GM13977 (cell line): ENCODE measurements around the gene MFSD2B.

Experiments
- DNase-seq: peaks from one replicate; pipeline ENCODE4 v3.0.0; 2012; ENCODE audit warnings: low spot score
- CTCF ChIP-seq: IDR thresholded peaks from 2 replicates; pipeline ENCODE4 v1.5.1; 2012; ENCODE audit warnings: mild to moderate bottlenecking, control low read depth; ENCODE audit not compliant: insufficient read depth; ENCODE audit errors: extremely low read depth, missing control alignments
- in situ Hi-C: fragments of 300-500 bp; cut with MboI; formaldehyde crosslinking; loops from one replicate; pipeline ENCODE4 v1.12.0; 2022; ENCODE audit warnings: low sequenced_read_pairs, low pct_unique_long_range_greater_than_20kb, mixed read lengths, inconsistent platforms; ENCODE audit not compliant: unreplicated experiment

MFSD2B gene

GRCh38 chr2:24050041-24050979, 40.4 kb downstream of the MFSD2B start:
- in situ Hi-C loops: no loop called here
- TF ChIP-seq CTCF: no peak
- no peak for DNase-seq

DNA sequence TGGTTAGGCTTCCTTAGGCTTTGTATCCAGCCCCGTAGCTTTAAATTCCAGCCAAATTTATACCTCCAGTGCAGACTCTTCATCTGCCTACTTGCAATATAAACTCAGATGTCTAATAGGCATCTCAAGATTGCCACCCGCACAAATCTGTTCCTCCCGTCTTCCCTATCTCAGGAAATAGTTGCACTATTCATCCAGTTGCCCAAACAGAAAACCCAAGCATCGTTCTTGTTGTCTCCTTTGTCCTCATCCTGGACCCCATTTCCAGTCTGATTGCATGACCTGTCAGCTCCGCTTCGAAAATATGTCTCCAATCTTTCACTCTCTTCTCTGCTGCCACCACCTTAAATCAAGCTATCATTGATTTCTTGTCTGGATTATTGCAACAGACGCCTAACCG, 41.9 kb downstream of the MFSD2B start:
- no peak for DNase-seq
- in situ Hi-C loops: no loop called here
- no peak for TF ChIP-seq CTCF

GRCh38 chr2:24052951-24053350, 43.1 kb downstream of the MFSD2B start:
- in situ Hi-C loops: no loop called here
- no peak for TF ChIP-seq CTCF

GRCh38 chr2:24054366-24055010, 44.6 kb downstream of the MFSD2B start:
- no peak for DNase-seq
- in situ Hi-C loops: no loop called here
- no peak for TF ChIP-seq CTCF

More at GRCh38 chr2:24052951-24053350, 43.1 kb downstream of the MFSD2B start:
- no peak for DNase-seq

- TF ChIP-seq CTCF: no peak
- no peak for DNase-seq
- in situ Hi-C loops: no loop called here
Measured at GRCh38 chr2:24055750-24056149, 45.9 kb downstream of the MFSD2B start.

DNA sequence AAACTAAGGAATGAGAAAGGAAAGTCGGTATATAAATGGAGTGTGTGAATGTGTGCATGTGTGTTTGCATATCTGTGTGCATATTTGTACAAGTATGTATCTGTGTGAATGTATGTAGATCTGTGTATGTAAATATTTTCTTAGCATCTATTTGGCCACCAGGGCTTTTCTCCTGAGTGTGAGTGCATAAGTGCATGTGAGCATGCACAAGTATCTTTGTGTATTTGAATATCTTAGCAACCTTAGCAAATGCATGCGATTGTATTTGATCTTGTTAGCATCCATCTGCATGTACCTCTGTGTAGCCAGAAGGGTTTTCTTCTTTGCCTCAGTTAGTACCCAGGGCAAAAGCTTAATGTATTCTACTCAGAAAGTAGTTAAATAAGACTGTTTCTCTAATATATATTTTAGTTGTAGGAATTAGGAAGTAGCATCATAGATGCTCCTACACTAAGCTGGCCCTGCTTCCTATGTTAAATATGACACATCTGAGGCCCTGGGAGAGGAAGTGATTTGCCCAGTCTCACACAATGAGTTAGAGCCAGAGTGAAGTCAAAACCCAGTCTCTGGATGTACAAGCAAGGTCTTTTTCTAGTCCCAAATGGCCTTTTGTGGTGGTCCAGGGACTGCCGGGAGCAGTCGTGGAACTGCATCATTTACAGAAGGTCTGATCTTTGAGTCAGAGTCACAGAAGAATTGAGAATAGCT, 48.8 kb downstream of the MFSD2B start:
- in situ Hi-C loops: no loop called here
- TF ChIP-seq CTCF: no peak
- DNase-seq: no peak
